Measurements from ENCODE around the gene TBL1Y. TPM values are rescaled to one million over a fixed set of nuclear protein-coding genes. Genes with fewer than 3 reads are reported as not detected.

Gene TBL1Y
- total RNA-seq, 1 donor from 2014 or later, result not detected

DNA sequence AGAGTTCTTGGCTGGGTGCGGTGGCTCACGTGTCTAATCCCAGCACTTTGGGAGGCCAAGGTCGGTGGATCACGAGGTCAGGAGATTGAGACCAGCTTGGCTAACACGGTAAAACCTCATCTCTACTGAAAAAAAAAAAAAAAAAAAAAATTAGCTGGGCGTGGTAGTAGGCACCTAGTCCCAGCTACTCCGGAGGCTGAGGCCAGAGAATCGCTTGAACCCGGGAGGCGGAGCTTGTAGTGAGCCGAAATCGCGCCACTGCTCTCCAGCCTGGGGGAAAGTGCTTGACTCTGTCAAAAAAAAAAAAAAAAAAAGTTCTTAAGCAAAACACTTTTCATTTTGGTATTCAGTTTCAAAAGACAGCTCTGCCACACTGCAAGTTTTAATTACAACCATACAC, 37.9 kb downstream of the TBL1Y start:
- Histone ChIP-seq H3K27ac (replicated peaks) (no peak overlapping the region), H3K9me3 (replicated peaks) (no peaks in the 10 kb centered on the region), H3K36me3 (no peaks in the 10 kb centered on the region), H3K27me3 (ENCODE audit: low read depth) (no peaks in the 10 kb centered on the region), H3K4me3 (no peak overlapping the region), H3K4me1 (no peaks in the 10 kb centered on the region)
- no peak for DNase-seq
- TF ChIP-seq CTCF (IDR thresholded peaks at IDR 0.05; ENCODE audit: borderline replicate concordance), result no peak
- intact Hi-C loops (cut with micrococcal nuclease), result no loop called here

GRCh38 chrY:6949947-6950346, 39.5 kb downstream of the TBL1Y start:
- Histone ChIP-seq H3K4me1 (no peaks in the 10 kb centered on the region), H3K27ac (replicated peaks) (no peak overlapping the region), H3K4me3 (no peak overlapping the region), H3K9me3 (replicated peaks) (no peaks in the 10 kb centered on the region), H3K27me3 (ENCODE audit: low read depth) (no peaks in the 10 kb centered on the region), H3K36me3 (no peaks in the 10 kb centered on the region)
- no peak for TF ChIP-seq CTCF (IDR thresholded peaks at IDR 0.05; ENCODE audit: borderline replicate concordance)
- no peak for DNase-seq
- intact Hi-C loops (cut with micrococcal nuclease), result no loop called here

DNA sequence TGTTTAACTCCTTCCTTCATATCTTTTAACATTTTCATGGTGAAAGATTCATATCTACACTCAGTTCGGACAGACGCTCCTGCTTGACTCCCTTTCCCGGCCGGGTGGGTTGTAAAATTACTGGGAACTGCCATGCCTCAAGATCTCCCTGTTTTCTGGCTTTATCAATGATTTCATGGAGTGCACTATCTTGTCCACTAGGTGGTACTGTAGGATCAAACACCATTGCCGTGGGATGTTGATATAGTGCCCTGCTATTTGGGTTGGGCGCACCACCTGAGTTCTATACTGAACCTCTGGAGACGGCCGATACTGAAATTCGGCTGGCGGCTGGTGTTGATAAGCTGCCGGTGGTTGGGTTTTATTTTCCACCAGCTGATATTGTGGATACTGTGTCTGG, 54.2 kb downstream of the TBL1Y start:
- no peak for DNase-seq
- no peaks in the 10 kb centered on the region for H3K27me3 ChIP-seq (ENCODE audit: low read depth)
- intact Hi-C loops (cut with micrococcal nuclease), result loop anchor here (10.0 kb wide), 1 partner anchor 120 kb away; no protein-coding TSS in a partner anchor
- H3K9me3 ChIP-seq (replicated peaks), result no peaks in the 10 kb centered on the region
- H3K36me3 ChIP-seq, result no peaks in the 10 kb centered on the region
- peak; percentile 71 for TF ChIP-seq CTCF (IDR thresholded peaks at IDR 0.05; ENCODE audit: borderline replicate concordance)
- H3K4me1 ChIP-seq, result no peaks in the 10 kb centered on the region
- H3K27ac ChIP-seq (replicated peaks), result no peak overlapping the region
- H3K4me3 ChIP-seq, result no peak overlapping the region

- Histone ChIP-seq H3K36me3 (no peaks in the 10 kb centered on the region), H3K9me3 (replicated peaks) (no peaks in the 10 kb centered on the region), H3K4me3 (no peak overlapping the region), H3K27me3 (ENCODE audit: low read depth) (no peaks in the 10 kb centered on the region), H3K27ac (replicated peaks) (no peak overlapping the region), H3K4me1 (no peaks in the 10 kb centered on the region)
- DNase-seq, result no peak
- intact Hi-C loops (cut with micrococcal nuclease), result loop anchor here (10.0 kb wide), 1 partner anchor 118 kb away; no protein-coding TSS in a partner anchor
- TF ChIP-seq CTCF (IDR thresholded peaks at IDR 0.05; ENCODE audit: borderline replicate concordance), result no peak
Observed at GRCh38 chrY:6966521-6966920, 56.0 kb downstream of the TBL1Y start.

- no peak overlapping the region for H3K4me3 ChIP-seq
- no peak overlapping the region for H3K27ac ChIP-seq (replicated peaks)
- no peaks in the 10 kb centered on the region for H3K9me3 ChIP-seq (replicated peaks)
- H3K4me1 ChIP-seq, result no peaks in the 10 kb centered on the region
- no peaks in the 10 kb centered on the region for H3K27me3 ChIP-seq (ENCODE audit: low read depth)
- intact Hi-C loops (cut with micrococcal nuclease), result loop anchor here (10.0 kb wide), 1 partner anchor 117 kb away; no protein-coding TSS in a partner anchor
- no peak for DNase-seq
- no peak for TF ChIP-seq CTCF (IDR thresholded peaks at IDR 0.05; ENCODE audit: borderline replicate concordance)
- no peaks in the 10 kb centered on the region for H3K36me3 ChIP-seq
Observed at GRCh38 chrY:6967736-6968135, 57.2 kb downstream of the TBL1Y start.

Measured in left ventricle myocardium inferior (tissue), 1 donor.